OCI-LY1 (cell line): ENCODE data around the gene CETP.

Experiments used
- H2AFZ ChIP-seq: fragments of 200-600 bp; sonication (generic), shearing (Covaris generic); 2 replicates; pipeline ENCODE4 v1.6.0; 2014; ENCODE audit warnings: antibody characterized with exemption, mild to moderate bottlenecking, low read length
- H3F3A ChIP-seq: fragments of 200-600 bp; sonication (generic), shearing (Covaris generic); 2 replicates; pipeline ENCODE4 v1.6.0; 2014; ENCODE audit warnings: mild to moderate bottlenecking, antibody characterized with exemption, low read length, moderate library complexity; ENCODE audit not compliant: insufficient read depth
- H3K27ac ChIP-seq: fragments of 200-600 bp; sonication (generic); 2 replicates; pipeline ENCODE4 v1.5.1; 2014; ENCODE audit warnings: low read length, mixed run types, mild to moderate bottlenecking, low read depth; ENCODE audit not compliant: poor library complexity, severe bottlenecking
- H3K27me3 ChIP-seq: fragments of 200-600 bp; sonication (generic); 2 replicates; pipeline ENCODE4 v1.6.0; 2014; ENCODE audit warnings: antibody characterized with exemption, mild to moderate bottlenecking, low read length, moderate library complexity; ENCODE audit not compliant: insufficient read depth
- H3K36me3 ChIP-seq: fragments of 200-600 bp; sonication (generic); 2 replicates; pipeline ENCODE4 v1.6.1; 2014; ENCODE audit warnings: mild to moderate bottlenecking, antibody characterized with exemption, low read length, moderate library complexity, mixed read lengths; ENCODE audit not compliant: insufficient read depth
- H3K4me1 ChIP-seq: fragments of 200-600 bp; sonication (generic); 2 replicates; pipeline ENCODE4 v1.5.1; 2014; ENCODE audit warnings: mild to moderate bottlenecking, low read length, moderate library complexity; ENCODE audit not compliant: insufficient read depth, severe bottlenecking
- H3K4me2 ChIP-seq: fragments of 200-600 bp; sonication (generic), shearing (Covaris generic); 2 replicates; pipeline ENCODE4 v1.6.1; 2014; ENCODE audit warnings: low read length
- H3K4me3 ChIP-seq: fragments of 200-600 bp; sonication (generic); 2 replicates; pipeline ENCODE4 v1.5.1; 2014; ENCODE audit warnings: low read length, low read depth, mild to moderate bottlenecking, mixed read lengths; ENCODE audit not compliant: poor library complexity, severe bottlenecking
- H3K79me2 ChIP-seq: fragments of 200-600 bp; shearing (Covaris generic); 2 replicates; pipeline ENCODE4 v1.6.1; 2016; ENCODE audit warnings: mixed run types, low read length, mixed read lengths; ENCODE audit not compliant: insufficient read depth
- H3K9ac ChIP-seq: fragments of 200-600 bp; sonication (generic), shearing (Covaris generic); 2 replicates; pipeline ENCODE4 v1.6.1; 2014; ENCODE audit warnings: mild to moderate bottlenecking, low read length, mixed read lengths
- H3K9me2 ChIP-seq: fragments of 200-600 bp; sonication (generic), shearing (Covaris generic); 2 replicates; pipeline ENCODE4 v1.6.1; 2014; ENCODE audit warnings: low read depth, mild to moderate bottlenecking, low read length, mixed read lengths
- H3K9me3 ChIP-seq: fragments of 200-600 bp; shearing (Covaris generic); 2 replicates; pipeline ENCODE4 v1.6.1; 2014; ENCODE audit warnings: low read length, mixed read lengths
- H4K20me1 ChIP-seq: fragments of 200-600 bp; sonication (generic), shearing (Covaris generic); 2 replicates; pipeline ENCODE4 v1.6.0; 2016; ENCODE audit warnings: mild to moderate bottlenecking, low read length; ENCODE audit not compliant: insufficient read depth
- CTCF ChIP-seq: fragments of 200-600 bp; sonication (generic), shearing (Covaris generic); IDR thresholded peaks from 2 replicates; pipeline ENCODE4 v1.5.1; 2017; ENCODE audit warnings: mild to moderate bottlenecking, antibody characterized with exemption, low read length, moderate library complexity, mixed read lengths
- EZH2 ChIP-seq: fragments of 200-600 bp; sonication (generic), shearing (Covaris generic); IDR thresholded peaks from 2 replicates; pipeline ENCODE4 v1.8.0; 2017; ENCODE audit warnings: borderline replicate concordance, mixed run types, mild to moderate bottlenecking, antibody characterized with exemption, low read length, moderate library complexity, mixed read lengths

Gene CETP

GRCh38 chr16:57032931-57033330, 71.2 kb downstream of the CETP start:
- H3K9ac ChIP-seq, result no peak overlapping the region

More at GRCh38 chr16:57032931-57033330, 71.2 kb downstream of the CETP start:
- TF ChIP-seq EZH2, result no peak
- no peak for TF ChIP-seq CTCF
- H3K27ac ChIP-seq, result no peak overlapping the region
- H3K4me1 ChIP-seq, result no peaks in the 10 kb centered on the region
- H4K20me1 ChIP-seq, result no peaks in the 10 kb centered on the region
- no peaks in the 10 kb centered on the region for H3K79me2 ChIP-seq
- H3K36me3 ChIP-seq, result no peaks in the 10 kb centered on the region
- no peaks in the 10 kb centered on the region for H3K9me2 ChIP-seq
- H2AFZ ChIP-seq, result no peak overlapping the region
- H3K27me3 ChIP-seq, result no peaks in the 10 kb centered on the region; the same call in 1 of the 2 replicates
- H3F3A ChIP-seq, result no peaks in the 10 kb centered on the region
- no peak overlapping the region for H3K4me2 ChIP-seq
- no peaks in the 10 kb centered on the region for H3K9me3 ChIP-seq
- no peak overlapping the region for H3K4me3 ChIP-seq
